ENCODE measurements around the gene AKT3.

- TF ChIP-seq CTCF (IDR thresholded peaks at IDR 0.05; ENCODE audit: low read length) (no peak), EZH2 (optimal IDR thresholded peaks at IDR 0.05; ENCODE audit: low read depth, low read length) (no peak), EZH2phosphoT487 (IDR thresholded peaks at IDR 0.05; ENCODE audit: low read length) (no peak)
Measured at GRCh38 chr1:243756529-243756928, 93.5 kb downstream of the AKT3 start.

Data from MM.1S (cell line).